Thoracic aorta (tissue), 2 donors: Measurements from ENCODE around the gene TRIM14. TPM values are rescaled to one million over a fixed set of nuclear protein-coding genes. Genes with fewer than 3 reads are reported as not detected.

Source experiments
- ATAC-seq: fragments of 150-250 bp; one replicate; pipeline ENCODE4 v1.8.0; 2017; ENCODE audit warnings: low read depth; ENCODE audit not compliant: insufficient number of reproducible peaks, low FRiP score
- DNase-seq: peaks from one replicate; pipeline ENCODE4 v3.0.0-alpha.2; 2020; ENCODE audit warnings: low spot score
- H3K27ac ChIP-seq, 2 donors: fragments of 200-600 bp; sonication (generic); 1 replicate in 1 of 2; 2 replicates in 1 of 2; pipeline ENCODE4 v1.5.1; 2016; ENCODE audit warnings: mild to moderate bottlenecking in 2 of 2, moderate library complexity in 2 of 2
- H3K27me3 ChIP-seq: fragments of 200-600 bp; sonication (generic); replicated peaks from 2 replicates; pipeline ENCODE4 v1.6.0; 2016; ENCODE audit warnings: mild to moderate bottlenecking; ENCODE audit not compliant: insufficient read depth
- H3K36me3 ChIP-seq: fragments of 200-600 bp; sonication (generic); one replicate; pipeline ENCODE4 v1.5.1; 2016
- H3K4me1 ChIP-seq, 2 donors: fragments of 200-600 bp; sonication (generic); 1 replicate in 1 of 2; 2 replicates in 1 of 2; pipeline versions ENCODE4 v1.5.1 to v1.6.0; 2016; ENCODE audit warnings: low read depth in 2 of 2, mild to moderate bottlenecking in 1 of 2; ENCODE audit not compliant: control insufficient read depth in 1 of 2
- H3K4me3 ChIP-seq: fragments of 200-600 bp; sonication (generic); 2 replicates; pipeline ENCODE4 v1.5.1; 2016; ENCODE audit warnings: mild to moderate bottlenecking
- H3K9me3 ChIP-seq: fragments of 200-600 bp; sonication (generic); 2 replicates; pipeline ENCODE4 v1.5.1; 2016
- total RNA-seq, 2 donors: library from RNA; depleted of rRNA; stranded (reverse); fragments of >200 nt; gene quantifications; one replicate each; pipeline versions ENCODE4 v1.1.0 to v1.2.3, GENCODE V29; 2016
- TF ChIP-seq, protein P1 (sequence below): fragments of 200-600 bp; sonication (generic); IDR thresholded peaks from one replicate; pipeline ENCODE4 v1.5.1; 2019; ENCODE audit warnings: antibody characterized with exemption

Gene TRIM14
- total RNA-seq, 2 donors from 2014 or later, result 5.9 to 22.5 TPM

DNA sequence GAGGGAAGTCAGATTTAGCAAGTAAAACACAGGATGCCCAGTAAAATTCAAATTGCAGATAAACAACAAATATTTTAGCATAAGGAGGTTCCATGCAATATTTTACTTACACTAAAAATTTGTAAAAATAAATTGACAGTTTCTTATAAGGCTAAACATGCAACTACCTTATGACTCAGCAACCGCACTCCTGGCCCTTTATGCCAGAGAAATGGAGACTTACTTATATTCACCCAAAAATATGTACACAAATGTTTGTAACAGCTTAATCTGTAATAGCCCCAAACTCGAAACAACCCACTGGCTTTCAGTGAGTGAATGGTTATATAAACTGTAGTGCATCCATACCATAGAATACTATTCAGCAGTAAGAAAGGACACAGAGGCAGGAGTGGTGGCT is 28.6 kb upstream of the TRIM14 start:
- Histone ChIP-seq H3K36me3 (no peaks in the 10 kb centered on the region), H3K27me3 (no peaks in the 10 kb centered on the region), H3K9me3 (no peaks in the 10 kb centered on the region), H3K27ac (no peak overlapping the region), H3K4me3 (no peak overlapping the region), H3K4me1 (no peaks in the 10 kb centered on the region)
- ATAC-seq (no peak), DNase-seq (no peak)
- TF ChIP-seq, protein P1, sequence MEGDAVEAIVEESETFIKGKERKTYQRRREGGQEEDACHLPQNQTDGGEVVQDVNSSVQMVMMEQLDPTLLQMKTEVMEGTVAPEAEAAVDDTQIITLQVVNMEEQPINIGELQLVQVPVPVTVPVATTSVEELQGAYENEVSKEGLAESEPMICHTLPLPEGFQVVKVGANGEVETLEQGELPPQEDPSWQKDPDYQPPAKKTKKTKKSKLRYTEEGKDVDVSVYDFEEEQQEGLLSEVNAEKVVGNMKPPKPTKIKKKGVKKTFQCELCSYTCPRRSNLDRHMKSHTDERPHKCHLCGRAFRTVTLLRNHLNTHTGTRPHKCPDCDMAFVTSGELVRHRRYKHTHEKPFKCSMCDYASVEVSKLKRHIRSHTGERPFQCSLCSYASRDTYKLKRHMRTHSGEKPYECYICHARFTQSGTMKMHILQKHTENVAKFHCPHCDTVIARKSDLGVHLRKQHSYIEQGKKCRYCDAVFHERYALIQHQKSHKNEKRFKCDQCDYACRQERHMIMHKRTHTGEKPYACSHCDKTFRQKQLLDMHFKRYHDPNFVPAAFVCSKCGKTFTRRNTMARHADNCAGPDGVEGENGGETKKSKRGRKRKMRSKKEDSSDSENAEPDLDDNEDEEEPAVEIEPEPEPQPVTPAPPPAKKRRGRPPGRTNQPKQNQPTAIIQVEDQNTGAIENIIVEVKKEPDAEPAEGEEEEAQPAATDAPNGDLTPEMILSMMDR, result no peak

DNA sequence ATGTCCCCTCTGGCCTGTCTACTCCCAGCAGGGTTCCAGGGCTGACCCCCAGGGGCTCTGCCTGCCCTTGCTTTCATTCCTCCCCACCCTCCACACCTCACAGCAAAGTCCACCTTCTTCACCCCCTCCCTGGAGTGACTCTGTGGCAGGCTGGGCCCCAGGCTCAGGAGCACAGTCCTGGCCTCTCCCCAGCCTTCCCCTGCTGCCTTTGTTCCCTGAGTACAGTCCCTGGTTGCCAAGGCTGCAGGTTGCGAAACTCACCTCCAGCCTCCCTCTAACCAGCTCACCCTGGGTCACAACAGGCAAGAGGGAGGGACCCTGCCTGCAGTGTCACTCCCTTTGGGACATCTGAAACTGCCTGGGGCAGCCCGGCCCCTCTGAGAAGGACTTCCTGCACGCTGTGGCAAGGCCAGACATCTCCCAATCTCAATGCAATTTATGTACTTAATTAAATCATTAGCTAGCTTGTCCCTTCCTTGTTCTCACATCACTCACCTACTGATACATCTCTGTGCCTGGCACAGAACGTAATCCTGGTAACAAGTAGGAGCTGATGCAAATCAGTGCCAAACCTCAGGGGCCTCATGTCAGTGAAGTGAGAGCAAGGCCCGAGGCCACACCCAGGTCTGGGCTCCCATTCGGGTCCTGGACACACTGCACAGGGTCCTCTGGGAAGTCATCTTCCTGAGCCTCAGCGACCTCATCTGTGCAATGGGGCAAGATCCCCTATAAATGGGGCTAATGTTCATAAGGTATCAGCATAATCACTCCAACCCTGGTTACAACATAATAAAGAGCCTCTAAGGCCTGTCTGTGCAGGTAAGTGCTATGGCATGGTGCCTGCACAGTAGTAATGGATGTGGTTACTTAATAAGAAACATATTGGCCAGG is 27.3 kb upstream of the TRIM14 start:
- ATAC-seq, result no peak
- TF ChIP-seq, protein P1, result no peak
- H3K9me3 ChIP-seq, result no peaks in the 10 kb centered on the region
- H3K36me3 ChIP-seq, result no peaks in the 10 kb centered on the region
- H3K4me1 ChIP-seq, result no peaks in the 10 kb centered on the region
- no peak for DNase-seq
- H3K27ac ChIP-seq, result no peak overlapping the region
- no peaks in the 10 kb centered on the region for H3K27me3 ChIP-seq
- H3K4me3 ChIP-seq, result no peak overlapping the region

DNA sequence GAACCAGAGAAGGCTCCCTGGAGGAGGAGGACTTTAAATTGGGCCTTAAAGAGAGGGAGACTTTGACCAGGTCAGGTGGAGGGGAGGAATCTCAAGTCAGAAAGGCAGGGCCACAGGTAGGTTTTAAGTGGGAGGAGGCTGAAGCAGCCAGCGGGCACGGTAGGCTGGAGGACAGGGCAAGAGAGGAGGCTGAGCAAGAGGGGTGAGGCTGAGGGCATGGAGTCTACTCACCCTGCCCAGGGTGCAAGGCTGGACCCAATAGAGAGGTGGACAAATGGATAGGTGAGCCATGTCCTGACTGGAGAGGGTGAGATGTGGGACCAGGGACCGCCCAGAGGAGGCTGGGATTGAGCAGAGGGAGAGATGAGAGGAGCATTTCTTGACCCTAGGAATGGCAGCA is 25.6 kb upstream of the TRIM14 start:
- ATAC-seq, result no peak
- DNase-seq, result no peak

DNA sequence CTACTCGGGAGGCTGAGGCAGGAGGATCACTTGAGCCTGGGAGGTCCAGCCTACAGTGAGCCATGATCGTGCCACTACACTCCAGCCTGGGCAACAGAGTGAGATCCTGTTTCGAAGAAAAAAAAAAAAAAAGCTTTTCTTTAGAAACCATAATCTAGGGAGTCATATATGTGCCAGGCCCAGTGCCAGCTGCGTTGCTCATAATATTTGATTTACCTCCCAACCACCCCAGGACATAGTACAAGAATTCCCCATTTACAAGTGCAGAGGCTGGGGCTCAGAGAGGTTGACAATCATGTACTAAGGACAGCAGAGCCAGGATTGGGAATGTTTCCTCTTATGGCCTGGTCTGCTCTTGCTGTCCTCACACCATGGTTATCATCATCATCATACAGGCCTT is 25.1 kb upstream of the TRIM14 start:
- H3K36me3 ChIP-seq, result no peaks in the 10 kb centered on the region
- H3K4me3 ChIP-seq, result no peak overlapping the region
- no peaks in the 10 kb centered on the region for H3K27me3 ChIP-seq
- no peak overlapping the region for H3K27ac ChIP-seq
- DNase-seq (no peak), ATAC-seq (no peak)
- H3K9me3 ChIP-seq, result no peaks in the 10 kb centered on the region
- H3K4me1 ChIP-seq, result no peaks in the 10 kb centered on the region
- TF ChIP-seq, protein P1, result no peak

More for the DNA sequence above, 25.6 kb upstream of the TRIM14 start:
- H3K36me3 ChIP-seq, result no peaks in the 10 kb centered on the region
- TF ChIP-seq, protein P1, result no peak
- H3K27ac ChIP-seq, result no peak overlapping the region
- H3K27me3 ChIP-seq, result no peaks in the 10 kb centered on the region
- H3K9me3 ChIP-seq, result no peaks in the 10 kb centered on the region
- no peak overlapping the region for H3K4me3 ChIP-seq
- no peaks in the 10 kb centered on the region for H3K4me1 ChIP-seq

DNA sequence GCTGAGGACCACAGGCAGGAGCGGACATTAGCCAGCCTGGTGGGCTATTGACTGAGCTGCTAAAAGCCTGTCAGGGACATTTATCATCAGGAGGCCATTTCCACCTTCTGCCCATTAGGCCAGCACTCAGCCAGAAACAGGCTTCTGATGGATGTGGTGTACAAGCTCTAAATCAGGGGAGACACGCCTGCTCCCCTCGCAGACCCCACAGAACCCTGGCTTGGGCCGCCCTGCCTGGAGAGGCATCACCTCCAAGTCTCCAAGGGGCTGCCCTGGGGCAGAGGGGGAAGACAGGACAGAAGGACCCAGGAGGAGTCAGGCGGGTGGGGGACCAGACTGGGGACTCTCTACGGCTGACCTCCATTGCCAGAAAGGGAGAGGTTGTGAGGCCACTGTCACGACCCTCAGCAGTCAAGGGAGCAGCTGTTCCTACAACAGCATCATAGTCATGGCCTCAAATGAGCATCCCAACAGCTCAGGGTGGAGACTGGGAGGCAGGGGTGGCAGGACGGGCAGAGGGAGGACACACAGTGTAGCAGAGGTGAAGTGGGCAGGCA is 24.0 kb upstream of the TRIM14 start:
- Histone ChIP-seq H3K27me3 (no peaks in the 10 kb centered on the region), H3K36me3 (no peaks in the 10 kb centered on the region), H3K27ac (no peak overlapping the region), H3K4me1 (no peaks in the 10 kb centered on the region), H3K4me3 (no peak overlapping the region), H3K9me3 (no peaks in the 10 kb centered on the region)
- DNase-seq (no peak), ATAC-seq (no peak)
- TF ChIP-seq, protein P1, result no peak
